ENCODE data around the gene ESYT3. TPM values are rescaled to one million over a fixed set of nuclear protein-coding genes. Genes with fewer than 3 reads are reported as not detected.

Gene ESYT3
- 66.4 TPM for total RNA-seq
- long read RNA-seq, full-length matches to known transcripts, result 48 of 99 reads
- long read RNA-seq, partial matches to known transcripts, result 23 of 99 reads
- long read RNA-seq, other reads (novel, unspliced or antisense), result 28 of 99 reads

GRCh38 chr3:138434276-138434874, at the start of gene ESYT3:
Gene ESYT3 (plus strand): TSS chr3:138434616. CDS start chr3:138434799, 183 bp downstream.
- H3K27me3 ChIP-seq, result peaks cover 37% of the 10 kb centered on the region

GRCh38 chr3:138384976-138385375, 49.4 kb upstream of the ESYT3 start:
- H3K27ac ChIP-seq, result no peak overlapping the region
- TF ChIP-seq CTCF (IDR thresholded peaks at IDR 0.05), result no peak
- no peaks in the 10 kb centered on the region for H3K27me3 ChIP-seq
- DNase-seq (peak; percentile 50), ATAC-seq (peak; percentile 5)
- intact Hi-C loops (cut with DNase I), result no loop called here
- no peaks in the 10 kb centered on the region for H3K36me3 ChIP-seq
- peaks cover 19% of the 10 kb centered on the region for H3K4me1 ChIP-seq
- no peaks in the 10 kb centered on the region for H3K9me3 ChIP-seq
- no peak overlapping the region for H3K4me3 ChIP-seq

More at GRCh38 chr3:138434276-138434874, at the start of gene ESYT3:
- no peaks in the 10 kb centered on the region for H3K36me3 ChIP-seq
- no peaks in the 10 kb centered on the region for H3K9me3 ChIP-seq
- peaks cover 16% of the 10 kb centered on the region for H3K4me1 ChIP-seq
- ATAC-seq, result peak; percentile 94
- intact Hi-C loops (cut with DNase I), result no loop called here
- DNase-seq, result peak; percentile 97
- no peak for TF ChIP-seq CTCF (IDR thresholded peaks at IDR 0.05)
- H3K4me3 ChIP-seq, result peak within 1 kb of the TSS; percentile 63
- H3K27ac ChIP-seq, result peak within 1 kb of the TSS; percentile 74

GRCh38 chr3:138389144-138389601, 45.2 kb upstream of the ESYT3 start:
- Histone ChIP-seq H3K4me1 (no peaks in the 10 kb centered on the region), H3K27me3 (no peaks in the 10 kb centered on the region), H3K27ac (no peak overlapping the region), H3K9me3 (no peaks in the 10 kb centered on the region), H3K36me3 (no peaks in the 10 kb centered on the region), H3K4me3 (no peak overlapping the region)
- ATAC-seq, result no peak
- no peak for DNase-seq
- intact Hi-C loops (cut with DNase I), result no loop called here
- TF ChIP-seq CTCF (IDR thresholded peaks at IDR 0.05), result no peak

GRCh38 chr3:138389841-138390581, 44.4 kb upstream of the ESYT3 start:
- DNase-seq (no peak), ATAC-seq (peak; percentile 83)
- H3K4me3 ChIP-seq, result no peak overlapping the region

GRCh38 chr3:138390582-138390932, 43.9 kb upstream of the ESYT3 start:
- no peak for TF ChIP-seq CTCF (IDR thresholded peaks at IDR 0.05)
- no peaks in the 10 kb centered on the region for H3K4me1 ChIP-seq
- ATAC-seq, result no peak
- H3K27ac ChIP-seq, result no peak overlapping the region
- no peak overlapping the region for H3K4me3 ChIP-seq
- intact Hi-C loops (cut with DNase I), result no loop called here
- no peaks in the 10 kb centered on the region for H3K9me3 ChIP-seq
- no peaks in the 10 kb centered on the region for H3K27me3 ChIP-seq
- no peaks in the 10 kb centered on the region for H3K36me3 ChIP-seq
- DNase-seq, result no peak

More at GRCh38 chr3:138389841-138390581, 44.4 kb upstream of the ESYT3 start:
- no peak for TF ChIP-seq CTCF (IDR thresholded peaks at IDR 0.05)
- Histone ChIP-seq H3K36me3 (no peaks in the 10 kb centered on the region), H3K27me3 (no peaks in the 10 kb centered on the region), H3K27ac (no peak overlapping the region), H3K4me1 (no peaks in the 10 kb centered on the region), H3K9me3 (no peaks in the 10 kb centered on the region)
- intact Hi-C loops (cut with DNase I), result no loop called here
